GM10266 (cell line): ENCODE results near the gene PDLIM5.

ENCODE experiments used
- DNase-seq: peaks from one replicate; pipeline ENCODE4 v3.0.0; 2012; ENCODE audit errors: extremely low spot score
- CTCF ChIP-seq: IDR thresholded peaks from 2 replicates; pipeline ENCODE4 v1.5.1; 2012; ENCODE audit warnings: mild to moderate bottlenecking, low read depth; ENCODE audit not compliant: control insufficient read depth, insufficient read depth; ENCODE audit errors: missing control alignments

The PDLIM5 gene

GRCh38 chr4:94441838-94442237 is 9.9 kb upstream of the PDLIM5 start:
- no peak for DNase-seq
- no peak for TF ChIP-seq CTCF

GRCh38 chr4:94442251-94442650 is 9.5 kb upstream of the PDLIM5 start:
- no peak for DNase-seq
- TF ChIP-seq CTCF, result no peak

- no peak for TF ChIP-seq CTCF
- DNase-seq, result no peak
Measured at GRCh38 chr4:94446386-94446785, 5.4 kb upstream of the PDLIM5 start.

GRCh38 chr4:94447754-94448411 is 3.9 kb upstream of the PDLIM5 start:
- no peak for DNase-seq
- no peak for TF ChIP-seq CTCF

- TF ChIP-seq CTCF, result no peak
Measured at GRCh38 chr4:94448815-94449375, 2.8 kb upstream of the PDLIM5 start.

GRCh38 chr4:94451051-94451694 is 569 bp upstream of the PDLIM5 start:
- no peak for TF ChIP-seq CTCF
- no peak for DNase-seq

More at GRCh38 chr4:94448815-94449375, 2.8 kb upstream of the PDLIM5 start:
- no peak for DNase-seq

- TF ChIP-seq CTCF, result no peak
- DNase-seq, result peak; percentile 19
Measured at GRCh38 chr4:94452476-94453371, 982 bp downstream of the PDLIM5 start.
